Aorta (tissue), 5 donors: ENCODE measurements around the gene AKT1. TPM values are rescaled to one million over a fixed set of nuclear protein-coding genes. Genes with fewer than 3 reads are reported as not detected.

Source experiments
- ATAC-seq: fragments of 200-7000 bp; cut with Tn5 transposase; one replicate; pipeline ENCODE4 v1.9.1; 2022; ENCODE audit warnings: moderate library complexity; ENCODE audit not compliant: low FRiP score
- DNase-seq, 2 donors: peaks; one replicate each; pipeline ENCODE4 v3.0.0-alpha.2; 2020
- H3K27ac ChIP-seq, 2 donors: one replicate each; pipeline ENCODE4 v1.5.1; 2013; ENCODE audit warnings: low read length in 2 of 2, mild to moderate bottlenecking in 2 of 2, moderate library complexity in 2 of 2, control low read depth in 1 of 2, inconsistent platforms in 1 of 2, low read depth in 1 of 2
- H3K27me3 ChIP-seq, 2 donors: one replicate each; pipeline ENCODE4 v1.6.1; 2013; ENCODE audit warnings: control low read depth in 1 of 2, low read length in 1 of 2, mild to moderate bottlenecking in 1 of 2, moderate library complexity in 1 of 2; ENCODE audit not compliant: insufficient read depth in 2 of 2, control insufficient read depth in 1 of 2
- H3K36me3 ChIP-seq, 2 donors: one replicate each; pipeline ENCODE4 v1.6.1; 2013; ENCODE audit warnings: control low read depth in 1 of 2, low read length in 1 of 2, mild to moderate bottlenecking in 1 of 2; ENCODE audit not compliant: insufficient read depth in 2 of 2, control insufficient read depth in 1 of 2
- H3K4me1 ChIP-seq, 2 donors: one replicate each; pipeline ENCODE4 v1.6.1; 2013; ENCODE audit warnings: low read length in 2 of 2, control low read depth in 1 of 2, mild to moderate bottlenecking in 1 of 2, moderate library complexity in 1 of 2; ENCODE audit not compliant: insufficient read depth in 2 of 2, control insufficient read depth in 1 of 2
- H3K4me3 ChIP-seq, 2 donors: one replicate each; pipeline ENCODE4 v1.5.1; 2013; ENCODE audit warnings: low read length in 2 of 2, control low read depth in 1 of 2, mild to moderate bottlenecking in 1 of 2
- H3K9me3 ChIP-seq: one replicate; pipeline ENCODE4 v1.6.1; 2013; ENCODE audit warnings: mild to moderate bottlenecking, low read length; ENCODE audit not compliant: control insufficient read depth
- WGBS, 2 donors: extraction: QIAGEN DNeasy Blood & Tissue Kit; methylation state at CpG; one replicate each; pipeline ENCODE4 v1.1.7; 2013; 5-methylcytosine and 5-hydroxymethylcytosine counted together
- intact Hi-C, 2 donors: fragments of 100-400 bp; cut with DNase I; formaldehyde crosslinking; loops; one replicate each; pipeline versions ENCODE4 v1.14.2 to v1.15.0; 2022
- polyA plus RNA-seq, 2 donors: library from polyadenylated mRNA; stranded (reverse); fragments of 200-250 nt; gene quantifications; one replicate each; pipeline ENCODE4 v1.2.3, GENCODE V29; 2013
- total RNA-seq, 2 donors: library from RNA; stranded (reverse); fragmentation: NEBNext Ultra II Directional; extraction: Animal tissue kit (Norgen Biotek cat#: 25700); gene quantifications; one replicate each; pipeline ENCODE4 v1.2.1, GENCODE V29; 2021
- donor health status: healthy with polysubstance abuse.
- donor health status: Bipolar disorder and iron deficiency.
- donor health status: DM: no; HTN: no; CAD: no.
- donor health status: DM: no; HTN: no; CAD: no.
- donor health status: DM: yes; HTN: yes; CAD: no.

Gene AKT1
- total and polyA plus RNA-seq, 4 donors, result 93.2 to 154 (median 121) TPM

DNA sequence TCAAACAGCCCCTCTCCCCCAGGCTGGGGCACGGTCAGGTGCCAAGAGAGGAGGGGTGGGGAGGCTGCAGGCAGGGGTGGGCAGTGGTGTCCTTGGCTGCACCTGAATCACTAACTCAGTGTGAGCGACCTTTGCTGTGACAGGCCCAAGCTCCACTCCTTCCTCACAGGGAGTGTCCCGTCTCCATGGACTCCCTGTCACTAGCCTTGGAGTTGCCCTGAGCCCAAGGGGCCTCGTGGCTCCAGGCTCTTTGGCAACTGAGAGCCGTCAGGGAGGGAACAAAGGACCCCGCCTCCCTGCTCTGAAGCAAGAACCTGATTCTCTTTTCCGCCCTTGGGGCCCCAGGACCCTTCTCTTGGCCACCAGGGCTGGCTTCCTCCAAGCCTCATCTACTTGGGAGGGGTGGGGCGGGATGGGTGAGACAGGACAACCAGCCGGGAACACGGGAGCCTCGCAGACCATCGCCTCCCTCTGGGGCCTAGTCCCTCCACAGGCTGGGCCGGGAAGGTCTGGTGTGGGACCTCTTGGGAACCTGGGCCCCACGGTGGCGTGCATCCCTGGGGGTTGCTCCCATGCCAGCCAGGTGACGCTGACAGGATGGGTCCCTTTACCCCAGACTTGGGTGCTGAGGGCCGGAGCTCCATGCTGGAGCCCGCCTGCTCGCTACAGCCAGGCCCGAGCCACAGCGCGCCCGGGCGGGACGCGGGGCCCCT lies 72.5 kb downstream of the AKT1 start:
- WGBS, 2 donors, result 75 to 77% methylated on average over 26 of the region's 26 CpGs
- peak; percentile 0 for ATAC-seq
- intact Hi-C loops, result loop anchor here in 1 of 2 donors (5.0 kb wide), 1 partner anchor 36 kb away; the partner anchor contains the start of gene INF2
- Histone ChIP-seq H3K27me3 (no peaks in the 10 kb centered on the region), H3K4me3 (no peak overlapping the region), H3K27ac (peak overlapping the region in 1 of 2 donors; percentile 14), H3K4me1 (no peaks in the 10 kb centered on the region), H3K36me3 (peaks cover 0 to 2% of the 10 kb centered on the region in 2 donors), H3K9me3 (no peaks in the 10 kb centered on the region)
- DNase-seq, result no peak

DNA sequence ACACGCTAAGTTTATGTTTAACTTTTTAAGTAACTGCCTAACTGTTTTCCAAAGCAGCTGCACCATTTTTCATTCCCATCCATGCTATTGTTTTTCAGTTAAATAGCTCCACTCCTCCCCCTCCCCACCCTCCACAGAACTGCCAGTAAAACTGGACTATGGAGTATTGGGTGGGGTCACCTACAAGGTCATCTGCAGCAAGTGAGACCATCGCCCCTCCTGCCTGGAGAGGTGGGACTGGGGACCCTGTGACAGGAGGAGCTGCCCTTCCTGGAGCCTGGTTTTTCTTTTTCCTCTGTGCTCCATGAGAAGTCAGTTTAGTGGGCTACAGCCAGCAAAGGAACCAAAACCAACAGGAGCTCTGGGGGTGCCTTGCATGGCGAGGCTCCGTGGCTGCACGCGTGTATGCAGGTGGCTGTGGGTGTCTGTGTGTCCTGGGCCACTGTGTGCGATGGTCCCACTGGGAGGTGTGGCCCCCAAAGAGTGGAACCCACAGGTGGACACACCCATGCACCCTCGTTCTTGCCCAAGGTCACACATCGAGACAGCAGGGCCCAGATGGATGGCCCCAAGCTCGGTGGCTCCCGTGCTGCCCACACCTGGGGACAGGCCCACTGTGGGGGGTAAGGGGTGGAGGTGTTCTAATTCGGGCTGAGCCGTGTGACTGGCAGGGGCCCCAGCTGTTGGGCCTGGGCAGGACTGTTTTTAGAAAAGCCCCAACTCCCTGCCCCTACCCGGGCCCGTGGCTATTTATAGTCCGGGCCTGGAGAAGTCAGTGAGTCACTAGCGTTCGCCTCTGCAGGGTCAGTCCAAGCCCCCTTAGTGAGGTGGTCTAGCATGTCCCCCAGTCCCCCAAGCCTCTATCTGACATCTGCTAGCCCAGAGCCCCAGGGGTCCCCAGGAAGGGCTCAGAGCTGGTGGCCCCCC lies 73.8 kb downstream of the AKT1 start:
- Histone ChIP-seq H3K27ac (peak overlapping the region in 1 of 2 donors; percentile 41), H3K36me3 (peaks cover 0 to 2% of the 10 kb centered on the region in 2 donors), H3K9me3 (no peaks in the 10 kb centered on the region), H3K27me3 (no peaks in the 10 kb centered on the region), H3K4me1 (no peaks in the 10 kb centered on the region), H3K4me3 (no peak overlapping the region)
- intact Hi-C loops, result loop anchor here in 1 of 2 donors (5.0 kb wide), 1 partner anchor 34 kb away; the partner anchor contains the start of gene INF2
- WGBS, 2 donors, result 32 to 36% methylated on average over 18 of the region's 18 CpGs
- peak; percentile 34 for ATAC-seq
- DNase-seq, result peak; percentile 80 to 87

Other genes with a start within 250 kb of the AKT1 start
- gene C14orf180, start 216.0 kb downstream of the AKT1 start, total RNA-seq, result 1 to 10 TPM in 1 of 2 donors, under 1 TPM in 1; 0.68 to 1.3 TPM
- gene C14orf180, start 216.0 kb downstream of the AKT1 start, polyA plus RNA-seq, result under 1 TPM in 1 of 2 donors, not detected in 1; 0.50 TPM
- gene TMEM179, start 191.0 kb downstream of the AKT1 start, total RNA-seq, result not detected
- gene TMEM179, start 191.0 kb downstream of the AKT1 start, polyA plus RNA-seq, result not detected
- gene INF2, start 106.1 kb downstream of the AKT1 start, total RNA-seq, result 100 to 1,000 TPM in 1 of 2 donors, 10 to 100 TPM in 1; 84.9 to 102 TPM
- gene INF2, start 106.1 kb downstream of the AKT1 start, polyA plus RNA-seq, result 100 to 1,000 TPM in 1 of 2 donors, 10 to 100 TPM in 1; 31.9 to 185 TPM
- gene ADSS1, start 71.5 kb downstream of the AKT1 start, total RNA-seq, result 10 to 100 TPM; 44.8 to 63.2 TPM
- 10 to 100 TPM; 25.0 to 80.2 TPM for gene ADSS1, start 71.5 kb downstream of the AKT1 start, polyA plus RNA-seq
- 10 to 100 TPM; 74.3 to 83.0 TPM for gene SIVA1, start 42.6 kb downstream of the AKT1 start, total RNA-seq
- gene SIVA1, start 42.6 kb downstream of the AKT1 start, polyA plus RNA-seq, result 100 to 1,000 TPM; 219 to 241 TPM
- gene ZBTB42, start 5.4 kb upstream of the AKT1 start, total RNA-seq, result 1 to 10 TPM; 4.4 to 4.7 TPM
- 1 to 10 TPM; 1.6 to 1.9 TPM for gene ZBTB42, start 5.4 kb upstream of the AKT1 start, polyA plus RNA-seq
- gene CEP170B, start 69.5 kb upstream of the AKT1 start, total RNA-seq, result 10 to 100 TPM; 30.0 to 36.2 TPM
- 10 to 100 TPM in 1 of 2 donors, 1 to 10 TPM in 1; 6.4 to 16.2 TPM for gene CEP170B, start 69.5 kb upstream of the AKT1 start, polyA plus RNA-seq
- 1 to 10 TPM in 1 of 2 donors, under 1 TPM in 1; 0.62 to 1.7 TPM for gene PLD4, start 129.1 kb upstream of the AKT1 start, total RNA-seq
- gene PLD4, start 129.1 kb upstream of the AKT1 start, polyA plus RNA-seq, result under 1 TPM in 1 of 2 donors, not detected in 1; 0.38 TPM
- 10 to 100 TPM; 25.5 to 61.3 TPM for gene AHNAK2, start 182.6 kb upstream of the AKT1 start, total RNA-seq
- gene AHNAK2, start 182.6 kb upstream of the AKT1 start, polyA plus RNA-seq, result 10 to 100 TPM in 1 of 2 donors, 1 to 10 TPM in 1; 4.6 to 10.6 TPM
- gene CLBA1, start 190.0 kb upstream of the AKT1 start, total RNA-seq, result 1 to 10 TPM; 2.6 to 5.1 TPM
- gene CLBA1, start 190.0 kb upstream of the AKT1 start, polyA plus RNA-seq, result 10 to 100 TPM in 1 of 2 donors, 1 to 10 TPM in 1; 1.8 to 10.2 TPM
- 1 to 10 TPM; 4.1 to 5.9 TPM for gene CDCA4, start 225.3 kb upstream of the AKT1 start, total RNA-seq
- 1 to 10 TPM; 3.0 to 3.7 TPM for gene CDCA4, start 225.3 kb upstream of the AKT1 start, polyA plus RNA-seq